Aorta (tissue), 5 donors: ENCODE results near the gene RPS19BP1. TPM values are rescaled to one million over a fixed set of nuclear protein-coding genes. Genes with fewer than 3 reads are reported as not detected.

Experiments
- ATAC-seq: fragments of 200-7000 bp; cut with Tn5 transposase; one replicate; pipeline ENCODE4 v1.9.1; 2022; ENCODE audit warnings: moderate library complexity; ENCODE audit not compliant: low FRiP score
- DNase-seq, 2 donors: peaks; one replicate each; pipeline ENCODE4 v3.0.0-alpha.2; 2020
- H3K27ac ChIP-seq, 2 donors: one replicate each; pipeline ENCODE4 v1.5.1; 2013; ENCODE audit warnings: low read length in 2 of 2, mild to moderate bottlenecking in 2 of 2, moderate library complexity in 2 of 2, control low read depth in 1 of 2, inconsistent platforms in 1 of 2, low read depth in 1 of 2
- H3K27me3 ChIP-seq, 2 donors: one replicate each; pipeline ENCODE4 v1.6.1; 2013; ENCODE audit warnings: control low read depth in 1 of 2, low read length in 1 of 2, mild to moderate bottlenecking in 1 of 2, moderate library complexity in 1 of 2; ENCODE audit not compliant: insufficient read depth in 2 of 2, control insufficient read depth in 1 of 2
- H3K36me3 ChIP-seq, 2 donors: one replicate each; pipeline ENCODE4 v1.6.1; 2013; ENCODE audit warnings: control low read depth in 1 of 2, low read length in 1 of 2, mild to moderate bottlenecking in 1 of 2; ENCODE audit not compliant: insufficient read depth in 2 of 2, control insufficient read depth in 1 of 2
- H3K4me1 ChIP-seq, 2 donors: one replicate each; pipeline ENCODE4 v1.6.1; 2013; ENCODE audit warnings: low read length in 2 of 2, control low read depth in 1 of 2, mild to moderate bottlenecking in 1 of 2, moderate library complexity in 1 of 2; ENCODE audit not compliant: insufficient read depth in 2 of 2, control insufficient read depth in 1 of 2
- H3K4me3 ChIP-seq, 2 donors: one replicate each; pipeline ENCODE4 v1.5.1; 2013; ENCODE audit warnings: low read length in 2 of 2, control low read depth in 1 of 2, mild to moderate bottlenecking in 1 of 2
- H3K9me3 ChIP-seq: one replicate; pipeline ENCODE4 v1.6.1; 2013; ENCODE audit warnings: mild to moderate bottlenecking, low read length; ENCODE audit not compliant: control insufficient read depth
- WGBS, 2 donors: extraction: QIAGEN DNeasy Blood & Tissue Kit; methylation state at CpG; one replicate each; pipeline ENCODE4 v1.1.7; 2013; 5-methylcytosine and 5-hydroxymethylcytosine counted together
- intact Hi-C, 2 donors: fragments of 100-400 bp; cut with DNase I; formaldehyde crosslinking; loops; one replicate each; pipeline versions ENCODE4 v1.14.2 to v1.15.0; 2022
- polyA plus RNA-seq, 2 donors: library from polyadenylated mRNA; stranded (reverse); fragments of 200-250 nt; gene quantifications; one replicate each; pipeline ENCODE4 v1.2.3, GENCODE V29; 2013
- total RNA-seq, 2 donors: library from RNA; stranded (reverse); fragmentation: NEBNext Ultra II Directional; extraction: Animal tissue kit (Norgen Biotek cat#: 25700); gene quantifications; one replicate each; pipeline ENCODE4 v1.2.1, GENCODE V29; 2021
- donor health status: healthy with polysubstance abuse.
- donor health status: Bipolar disorder and iron deficiency.
- donor health status: DM: no; HTN: no; CAD: no.
- donor health status: DM: no; HTN: no; CAD: no.
- donor health status: DM: yes; HTN: yes; CAD: no.

RPS19BP1 gene
- total and polyA plus RNA-seq, 4 donors = 50.4 to 160 (median 105) TPM

DNA sequence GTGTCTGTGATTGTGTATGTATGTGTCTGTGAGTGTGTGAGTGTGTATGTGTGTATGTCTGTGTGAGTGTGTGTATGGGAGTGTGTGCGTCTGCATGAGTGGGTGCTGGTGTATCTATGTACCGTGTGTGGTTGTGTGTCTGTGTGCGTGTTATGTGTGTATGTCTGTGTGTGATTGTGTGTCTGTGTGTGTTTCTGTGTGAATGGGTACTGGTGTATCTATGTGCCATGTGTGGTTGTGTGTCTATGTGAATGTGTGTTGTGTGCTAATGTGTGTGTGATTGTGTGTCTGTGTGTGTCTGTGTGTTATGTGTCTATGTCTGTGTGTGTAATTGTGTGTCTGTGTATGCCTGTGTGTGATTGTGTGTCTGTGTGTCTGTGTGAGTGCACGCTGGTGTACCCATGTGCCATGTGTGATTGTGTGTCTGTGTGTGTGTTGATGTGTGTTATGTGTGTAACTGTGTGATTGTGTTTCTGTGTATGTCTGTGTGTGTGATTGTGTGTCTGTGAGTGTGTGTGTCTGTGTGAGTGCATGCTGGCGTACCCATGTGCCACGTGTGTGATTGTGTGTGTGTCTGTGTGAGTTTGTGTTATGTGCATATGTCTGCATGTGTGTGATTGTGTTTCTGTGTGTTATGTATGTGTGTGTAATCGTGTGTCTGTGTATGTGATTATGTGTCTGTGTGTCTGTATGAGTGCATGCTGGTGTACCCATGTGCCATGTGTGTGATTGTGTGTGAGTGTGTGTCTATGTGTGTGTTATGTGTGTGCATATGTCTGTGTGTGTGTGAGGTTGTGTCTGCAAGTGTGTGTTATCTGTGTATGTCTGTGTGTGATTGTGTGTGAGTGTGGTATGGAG lies 31.3 kb upstream of the RPS19BP1 start:
- DNase-seq (no peak), ATAC-seq (no peak)
- intact Hi-C loops = no loop called here
- no peak overlapping the region for H3K27ac ChIP-seq
- H3K4me1 ChIP-seq = no peaks in the 10 kb centered on the region
- H3K4me3 ChIP-seq = no peak overlapping the region
- no peaks in the 10 kb centered on the region for H3K9me3 ChIP-seq
- no peaks in the 10 kb centered on the region for H3K36me3 ChIP-seq
- H3K27me3 ChIP-seq = no peaks in the 10 kb centered on the region
- WGBS, 2 donors = 79 to 86% methylated on average over 7 of the region's 7 CpGs

DNA sequence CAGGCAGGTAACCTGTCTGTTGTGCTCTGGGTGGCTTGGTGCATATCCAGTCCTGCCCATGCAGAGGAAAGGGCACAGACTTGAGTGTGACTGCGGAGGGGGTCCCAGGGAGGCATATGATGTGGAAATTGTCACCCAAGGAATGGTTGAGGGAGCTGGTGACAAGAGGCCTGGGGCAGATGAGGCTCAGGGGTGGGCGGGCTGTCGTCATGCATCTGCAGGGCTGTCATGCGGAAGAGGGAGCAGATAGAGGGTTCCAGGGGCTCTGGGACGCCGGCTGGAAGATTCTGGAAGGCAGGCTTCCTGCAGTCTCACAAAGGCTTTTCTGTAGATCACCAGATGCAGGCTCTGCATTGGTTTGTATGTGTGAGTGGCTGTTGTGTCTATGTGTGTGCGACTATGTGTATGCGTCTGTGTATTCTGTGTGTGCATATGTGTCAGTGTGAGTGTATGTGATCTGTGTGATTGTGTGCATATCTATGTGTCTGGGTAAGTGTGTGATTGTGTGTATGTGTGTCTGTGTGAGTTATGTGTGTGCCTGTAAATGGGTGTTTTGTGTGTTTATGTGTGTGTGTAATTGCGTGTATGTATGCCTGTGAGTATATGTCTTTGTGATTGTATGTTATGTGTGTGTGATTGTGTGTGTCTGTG lies 30.4 kb upstream of the RPS19BP1 start:
- Histone ChIP-seq H3K27me3 (no peaks in the 10 kb centered on the region), H3K4me1 (no peaks in the 10 kb centered on the region), H3K27ac (no peak overlapping the region), H3K36me3 (no peaks in the 10 kb centered on the region), H3K4me3 (no peak overlapping the region), H3K9me3 (no peaks in the 10 kb centered on the region)
- intact Hi-C loops = no loop called here
- DNase-seq = no peak
- WGBS, 2 donors = 60 to 69% methylated on average over 9 of the region's 9 CpGs
- ATAC-seq = no peak

DNA sequence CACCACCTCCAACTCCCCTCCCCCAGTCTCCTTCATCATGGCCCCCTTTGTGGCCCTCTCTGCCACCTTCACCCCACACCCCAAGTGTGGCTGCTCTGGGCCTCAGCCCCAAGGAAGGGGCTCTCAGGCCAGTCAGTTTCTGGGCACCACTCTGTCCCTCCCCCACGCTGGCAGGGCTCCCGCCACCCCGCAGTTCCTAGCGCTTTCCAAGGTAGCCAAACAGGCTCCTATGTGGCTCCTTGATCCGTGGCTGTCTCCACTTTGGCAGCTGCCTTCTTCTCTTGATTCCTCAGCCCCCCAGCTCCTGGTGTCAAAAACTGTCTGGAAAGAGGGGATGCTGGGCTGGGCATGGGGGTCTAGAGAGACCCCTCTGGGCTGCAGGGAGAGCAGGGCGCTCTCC lies 27.6 kb upstream of the RPS19BP1 start:
- H3K9me3 ChIP-seq = no peaks in the 10 kb centered on the region
- H3K4me3 ChIP-seq = no peak overlapping the region
- WGBS, 2 donors = 46 to 51% methylated on average over 6 of the region's 6 CpGs
- intact Hi-C loops = no loop called here
- ATAC-seq = no peak
- no peaks in the 10 kb centered on the region for H3K4me1 ChIP-seq
- no peaks in the 10 kb centered on the region for H3K27me3 ChIP-seq
- no peaks in the 10 kb centered on the region for H3K36me3 ChIP-seq
- no peak overlapping the region for H3K27ac ChIP-seq
- no peak for DNase-seq

DNA sequence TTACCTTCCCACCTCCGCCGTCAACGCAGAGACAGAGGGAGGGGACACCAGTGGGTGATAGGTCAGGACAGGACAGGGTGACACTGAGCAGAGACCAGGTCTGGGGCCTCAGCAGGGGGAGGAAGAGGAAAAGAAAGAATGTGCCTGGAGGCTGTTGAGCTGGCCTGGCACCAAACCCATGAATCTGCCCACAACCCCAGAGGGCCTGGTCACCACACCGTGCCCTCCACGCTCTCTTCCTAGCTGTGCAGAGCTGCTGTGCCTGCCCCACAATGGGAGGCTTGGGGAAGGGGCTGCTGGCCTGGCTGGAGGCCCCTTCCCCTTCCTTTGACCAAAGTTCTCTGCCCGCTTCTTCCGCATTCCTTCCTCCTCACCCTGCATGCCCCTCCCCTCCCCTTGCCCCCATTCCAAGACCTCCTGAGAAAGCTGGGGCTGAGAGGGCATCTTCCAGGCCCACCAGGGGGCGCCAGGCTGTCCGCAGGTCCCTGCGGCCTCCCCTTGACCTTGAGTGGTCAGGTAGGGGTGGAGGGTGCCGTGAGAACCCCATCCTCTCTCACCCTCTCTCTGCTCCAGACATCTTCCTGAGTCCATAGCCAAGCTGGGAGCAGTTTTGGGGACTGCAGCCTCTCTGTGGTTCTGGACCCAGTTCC lies 27.0 kb upstream of the RPS19BP1 start:
- ATAC-seq (no peak), DNase-seq (no peak)
- Histone ChIP-seq H3K4me1 (no peaks in the 10 kb centered on the region), H3K4me3 (no peak overlapping the region), H3K9me3 (no peaks in the 10 kb centered on the region), H3K36me3 (no peaks in the 10 kb centered on the region), H3K27ac (no peak overlapping the region), H3K27me3 (no peaks in the 10 kb centered on the region)
- 42 to 53% methylated on average over 8 to 11 of the region's 11 CpGs for WGBS, 2 donors
- intact Hi-C loops = no loop called here

DNA sequence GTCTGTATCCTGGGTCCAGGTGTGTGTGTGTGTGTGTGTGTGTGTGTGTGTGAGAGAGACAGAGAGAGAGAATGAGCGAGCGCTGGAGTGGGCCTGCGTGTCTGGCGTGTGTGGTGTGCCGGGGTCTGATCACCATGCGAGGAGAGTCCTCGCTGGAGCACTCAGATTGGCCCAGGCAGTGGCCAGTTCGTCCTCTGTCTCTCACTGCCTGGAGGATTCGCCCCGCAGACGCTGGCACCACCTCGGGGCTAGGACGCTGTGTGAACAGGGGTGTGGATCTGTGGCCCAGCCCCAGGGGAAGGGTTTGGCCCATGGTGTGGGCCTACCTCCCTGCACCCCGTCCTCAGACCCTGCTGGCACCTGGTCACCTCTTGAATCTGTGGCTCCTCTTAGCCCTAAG lies 26.4 kb upstream of the RPS19BP1 start:
- Histone ChIP-seq H3K27ac (no peak overlapping the region), H3K4me1 (no peaks in the 10 kb centered on the region), H3K27me3 (no peaks in the 10 kb centered on the region), H3K36me3 (no peaks in the 10 kb centered on the region), H3K4me3 (no peak overlapping the region), H3K9me3 (no peaks in the 10 kb centered on the region)
- WGBS, 2 donors = 84 to 89% methylated on average over 14 of the region's 14 CpGs
- intact Hi-C loops = no loop called here
- ATAC-seq (no peak), DNase-seq (no peak)

DNA sequence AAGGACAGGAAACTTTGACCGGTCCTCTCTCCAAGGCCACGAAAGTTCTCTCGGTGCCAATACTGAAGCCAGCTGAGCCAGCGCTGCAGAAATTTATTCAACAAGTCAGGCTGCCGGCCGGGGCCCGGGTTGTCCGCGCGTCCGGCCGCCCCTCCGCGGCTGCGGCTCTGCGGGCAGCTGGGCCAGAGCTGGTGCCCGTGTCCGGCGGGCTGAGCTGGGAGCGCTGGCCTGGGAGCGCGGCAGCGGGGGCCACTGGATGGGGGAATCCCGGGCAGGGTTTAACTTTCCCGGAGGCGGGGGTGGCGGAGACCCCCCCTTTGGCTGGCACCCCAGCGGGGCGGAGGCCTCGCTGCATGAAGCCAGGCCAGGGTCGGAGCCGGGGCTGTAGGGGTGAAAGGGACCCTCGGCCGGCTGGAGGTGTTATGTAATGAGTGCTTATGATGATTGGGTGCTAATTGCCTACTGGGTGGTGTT lies 25.7 kb upstream of the RPS19BP1 start:
- ATAC-seq = no peak
- Histone ChIP-seq H3K9me3 (no peaks in the 10 kb centered on the region), H3K4me1 (no peaks in the 10 kb centered on the region), H3K4me3 (no peak overlapping the region), H3K27ac (no peak overlapping the region), H3K27me3 (no peaks in the 10 kb centered on the region), H3K36me3 (no peaks in the 10 kb centered on the region)
- 3 to 5% methylated on average over 33 to 34 of the region's 34 CpGs for WGBS, 2 donors
- no peak for DNase-seq
- intact Hi-C loops = no loop called here

DNA sequence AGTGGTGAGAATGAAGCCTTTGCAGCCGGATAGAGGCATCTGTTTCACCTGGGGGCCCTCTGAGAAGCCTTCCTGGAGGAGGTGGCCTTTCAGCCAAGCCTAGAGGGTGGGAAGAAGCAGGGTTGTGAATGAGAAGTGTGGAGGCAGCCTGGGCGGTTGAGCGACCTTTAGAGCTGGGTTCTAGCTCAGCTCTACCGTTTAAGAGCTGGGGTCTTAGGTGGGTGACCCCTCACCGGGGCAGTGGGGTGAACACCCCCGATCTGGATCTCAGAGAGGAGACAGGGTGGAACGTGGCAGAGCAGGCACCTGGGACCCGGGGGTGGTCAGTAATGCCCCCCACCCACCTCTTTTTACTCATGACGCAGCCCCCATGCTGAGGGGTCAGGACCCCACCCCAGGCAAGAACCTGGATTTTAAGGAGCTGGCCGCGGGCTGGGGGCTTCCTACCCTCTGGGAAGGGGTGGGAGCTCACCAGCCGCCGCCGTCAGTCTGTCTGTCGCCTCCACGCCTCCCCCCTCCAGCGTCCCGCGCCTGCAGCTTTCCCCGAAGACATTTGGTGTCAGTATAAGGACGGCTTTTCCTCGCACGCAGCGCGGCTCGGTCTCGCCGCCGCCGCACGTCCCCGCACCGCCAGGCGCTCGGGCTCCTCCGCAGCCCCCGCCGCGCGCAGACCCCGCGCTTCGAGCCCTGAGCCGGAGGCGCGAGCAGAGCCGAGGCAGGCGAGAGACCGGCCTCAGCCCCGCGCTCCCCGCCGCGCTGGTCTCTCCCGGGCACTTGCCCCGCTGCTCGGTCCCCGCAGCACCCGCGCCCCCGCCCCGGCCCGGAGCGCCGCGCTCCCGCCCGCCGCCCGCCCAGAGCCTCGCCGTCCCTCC lies 24.7 kb upstream of the RPS19BP1 start:
- WGBS, 2 donors = 5 to 8% methylated on average over 47 to 72 of the region's 72 CpGs
- Histone ChIP-seq H3K4me3 (peak overlapping the region in 1 of 2 donors; percentile 5), H3K27ac (no peak overlapping the region), H3K27me3 (no peaks in the 10 kb centered on the region), H3K36me3 (no peaks in the 10 kb centered on the region), H3K9me3 (no peaks in the 10 kb centered on the region), H3K4me1 (no peaks in the 10 kb centered on the region)
- ATAC-seq (no peak), DNase-seq (no peak)
- intact Hi-C loops = no loop called here

DNA sequence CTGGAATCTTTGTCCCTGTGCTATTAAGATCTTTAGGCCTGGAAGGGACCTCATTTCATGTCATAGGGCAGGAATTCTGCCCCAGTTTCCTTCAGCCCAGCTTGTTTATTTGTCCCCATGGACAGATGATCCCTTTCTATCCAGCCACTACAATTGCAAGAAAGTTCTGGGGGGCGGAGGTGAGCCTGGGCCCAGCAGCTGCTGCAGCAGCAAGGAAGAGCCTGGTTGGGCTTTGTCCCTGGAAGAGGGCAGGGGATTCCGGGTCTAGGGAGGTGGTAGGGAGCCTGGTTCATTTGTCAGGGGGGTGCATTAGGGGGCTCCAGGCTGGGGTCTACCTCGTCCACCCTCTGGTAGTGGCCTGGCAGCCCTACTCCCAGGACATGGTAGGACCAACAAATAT lies 21.6 kb upstream of the RPS19BP1 start:
- H3K27me3 ChIP-seq = no peaks in the 10 kb centered on the region
- no peak overlapping the region for H3K27ac ChIP-seq
- WGBS, 2 donors = 49 to 64% methylated on average over 3 of the region's 3 CpGs
- DNase-seq (no peak), ATAC-seq (no peak)
- intact Hi-C loops = no loop called here
- H3K9me3 ChIP-seq = no peaks in the 10 kb centered on the region
- H3K36me3 ChIP-seq = no peaks in the 10 kb centered on the region
- no peaks in the 10 kb centered on the region for H3K4me1 ChIP-seq
- H3K4me3 ChIP-seq = no peak overlapping the region
